ENCODE results near the gene IFIH1. TPM values are rescaled to one million over a fixed set of nuclear protein-coding genes. Genes with fewer than 3 reads are reported as not detected.

IFIH1 gene
- total and polyA plus RNA-seq, 2 donors (not counting 3 experiments of a cell fraction or from before 2014, with no cell fraction given), result 1.3 to 6.9 TPM

DNA sequence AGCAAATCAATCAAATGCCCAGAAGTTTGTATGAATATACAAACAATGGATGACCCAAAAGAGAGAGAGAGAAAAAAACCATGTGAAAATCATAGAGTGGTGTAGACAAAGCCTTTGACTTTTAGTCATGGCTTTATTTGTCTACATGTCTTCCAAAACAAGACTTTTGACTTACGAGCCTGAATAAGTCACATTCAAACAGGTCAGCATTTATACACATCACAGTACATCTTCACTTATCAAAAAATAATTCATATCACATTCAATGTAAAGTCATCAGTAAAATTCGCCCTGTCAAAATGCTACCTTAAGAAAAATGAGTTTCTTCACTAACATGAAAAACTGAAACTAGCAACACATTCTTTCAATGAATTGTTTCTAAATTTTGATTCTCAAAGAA, 1.9 kb downstream of the IFIH1 start:
- Histone ChIP-seq H3K36me3 (ENCODE audit: control insufficient read depth in 2 of 2, extremely low read depth in 1 of 2, insufficient read depth in 2 of 2, low read length in 2 of 2) (no peaks in the 10 kb centered on the region), H3K4me3 (replicated peaks in 1 of 3; ENCODE audit: insufficient read depth in 1 of 3, low read depth in 1 of 3, low read length in 3 of 3) (no peak overlapping the region), H3K4me2 (ENCODE audit: insufficient read depth, low read length) (no peak overlapping the region), H3K79me2 (ENCODE audit: control insufficient read depth, insufficient read depth, low read length) (no peaks in the 10 kb centered on the region), H3K9me1 (replicated peaks; ENCODE audit: control insufficient read depth, extremely low read depth, insufficient read depth, low read length) (no peaks in the 10 kb centered on the region), H2AFZ (ENCODE audit: low read depth, low read length) (no peak overlapping the region), H3K27ac (ENCODE audit: insufficient read depth, low read depth, low read length) (no peak overlapping the region), H4K20me1 (replicated peaks; ENCODE audit: control insufficient read depth, extremely low read depth, insufficient read depth, low read length) (no peaks in the 10 kb centered on the region), H3K9ac (replicated peaks; ENCODE audit: extremely low read depth, insufficient read depth, low read length) (no peak overlapping the region), H3K4me1 (ENCODE audit: control insufficient read depth, extremely low read depth, insufficient read depth, low read length) (peaks cover 8% of the 10 kb centered on the region), H3K9me3 (replicated peaks; ENCODE audit: control insufficient read depth, insufficient read depth, low read length) (no peaks in the 10 kb centered on the region), H3K27me3 (ENCODE audit: control insufficient read depth in 2 of 2, insufficient read depth in 2 of 2, low read length in 2 of 2) (no peaks in the 10 kb centered on the region)
- intact Hi-C loops (cut with micrococcal nuclease) (no loop called here), dilution Hi-C loops (cut with MboI; ENCODE audit: extremely low pct_ligation_motif_present, low sequenced_read_pairs) (no loop called here)
- DNase-seq (ENCODE audit: low read depth, low spot score) (no peak), FAIRE-seq (no peak)
- POLR2A ChIA-PET, result no interaction called here
- TF ChIP-seq POLR2A (IDR thresholded peaks at IDR 0.05; ENCODE audit: low read depth, low read length) (no peak), EZH2 (IDR thresholded peaks at IDR 0.05; ENCODE audit: borderline replicate concordance, low read depth, low read length, severe bottlenecking) (no peak), JUN (IDR thresholded peaks at IDR 0.05; ENCODE audit: borderline replicate concordance, insufficient read depth, insufficient read length, low read depth) (no peak), FOS (IDR thresholded peaks at IDR 0.05; ENCODE audit: borderline replicate concordance, insufficient read depth, low read length) (no peak), GATA2 (IDR thresholded peaks at IDR 0.05; ENCODE audit: insufficient read depth, insufficient read length, low read depth, low read length) (no peak), POLR2AphosphoS5 (IDR thresholded peaks at IDR 0.05; ENCODE audit: insufficient read depth, low read depth, low read length) (no peak), MYC (IDR thresholded peaks at IDR 0.05; ENCODE audit: low read depth, low read length) (no peak)
- TF ChIP-seq, protein P1, sequence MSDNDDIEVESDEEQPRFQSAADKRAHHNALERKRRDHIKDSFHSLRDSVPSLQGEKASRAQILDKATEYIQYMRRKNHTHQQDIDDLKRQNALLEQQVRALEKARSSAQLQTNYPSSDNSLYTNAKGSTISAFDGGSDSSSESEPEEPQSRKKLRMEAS (IDR thresholded peaks at IDR 0.05; ENCODE audit: insufficient read depth, insufficient read length), result no peak
- TF ChIP-seq, protein P2, sequence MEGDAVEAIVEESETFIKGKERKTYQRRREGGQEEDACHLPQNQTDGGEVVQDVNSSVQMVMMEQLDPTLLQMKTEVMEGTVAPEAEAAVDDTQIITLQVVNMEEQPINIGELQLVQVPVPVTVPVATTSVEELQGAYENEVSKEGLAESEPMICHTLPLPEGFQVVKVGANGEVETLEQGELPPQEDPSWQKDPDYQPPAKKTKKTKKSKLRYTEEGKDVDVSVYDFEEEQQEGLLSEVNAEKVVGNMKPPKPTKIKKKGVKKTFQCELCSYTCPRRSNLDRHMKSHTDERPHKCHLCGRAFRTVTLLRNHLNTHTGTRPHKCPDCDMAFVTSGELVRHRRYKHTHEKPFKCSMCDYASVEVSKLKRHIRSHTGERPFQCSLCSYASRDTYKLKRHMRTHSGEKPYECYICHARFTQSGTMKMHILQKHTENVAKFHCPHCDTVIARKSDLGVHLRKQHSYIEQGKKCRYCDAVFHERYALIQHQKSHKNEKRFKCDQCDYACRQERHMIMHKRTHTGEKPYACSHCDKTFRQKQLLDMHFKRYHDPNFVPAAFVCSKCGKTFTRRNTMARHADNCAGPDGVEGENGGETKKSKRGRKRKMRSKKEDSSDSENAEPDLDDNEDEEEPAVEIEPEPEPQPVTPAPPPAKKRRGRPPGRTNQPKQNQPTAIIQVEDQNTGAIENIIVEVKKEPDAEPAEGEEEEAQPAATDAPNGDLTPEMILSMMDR (IDR thresholded peaks at IDR 0.05; ENCODE audit: extremely low read depth in 1 of 2, insufficient read depth in 1 of 2, low read depth in 1 of 2, low read length in 2 of 2), result no peak
- BruUV-seq (replicated peaks), result no TSS peak
- CTCF ChIA-PET, result interaction anchor here (1.0 to 1.2 kb wide), 2 partner anchors 13 to 19 kb away, joined by 4 to 8 read pairs; no protein-coding TSS in a partner anchor

All from endothelial cell of umbilical vein (primary cell).